Heart left ventricle (tissue), 16 donors: ENCODE results near the gene BLOC1S4. TPM values are rescaled to one million over a fixed set of nuclear protein-coding genes. Genes with fewer than 3 reads are reported as not detected.

ENCODE experiments used
- ATAC-seq, 4 donors: fragments of 200-7000 bp; cut with Tn5 transposase; one replicate each; pipeline ENCODE4 v1.9.1; 2020 to 2022; ENCODE audit warnings: moderate library complexity in 4 of 4, mild to moderate bottlenecking in 3 of 4, moderate number of reproducible peaks in 1 of 4
- DNase-seq, 5 donors: peaks; one replicate each; pipeline ENCODE4 v3.0.0-alpha.2; 2020
- H3K27ac ChIP-seq, 12 donors: fragments of 200-600 bp; sonication (generic) in 4 of 12; one replicate each; pipeline versions ENCODE4 v1.5.0 to v1.8.0; 2016 to 2022; ENCODE audit warnings: mild to moderate bottlenecking in 2 of 12
- H3K27me3 ChIP-seq, 9 donors: fragments of 200-600 bp; sonication (generic) in 2 of 9; one replicate each; pipeline versions ENCODE4 v1.5.1 to v1.8.0; 2016 to 2022; ENCODE audit warnings: mild to moderate bottlenecking in 3 of 9
- H3K36me3 ChIP-seq, 9 donors: fragments of 200-600 bp; sonication (generic) in 2 of 9; one replicate each; pipeline versions ENCODE4 v1.5.0 to v1.8.0; 2018 to 2022; ENCODE audit warnings: mild to moderate bottlenecking in 2 of 9
- H3K4me1 ChIP-seq, 12 donors: fragments of 200-600 bp; sonication (generic) in 4 of 12; one replicate each; pipeline versions ENCODE4 v1.5.0 to v1.8.0; 2016 to 2022; ENCODE audit warnings: mild to moderate bottlenecking in 3 of 12
- H3K4me3 ChIP-seq, 12 donors: fragments of 200-600 bp; sonication (generic) in 4 of 12; one replicate each; pipeline versions ENCODE4 v1.5.0 to v1.8.0; 2017 to 2022; ENCODE audit warnings: mild to moderate bottlenecking in 9 of 12, moderate library complexity in 4 of 12
- H3K9me3 ChIP-seq, 12 donors: fragments of 200-600 bp; sonication (generic) in 4 of 12; one replicate each; pipeline versions ENCODE4 v1.5.0 to v1.8.0; 2016 to 2022; ENCODE audit warnings: mild to moderate bottlenecking in 1 of 12
- POLR2A ChIP-seq, 2 donors: fragments of 450-650 bp; IDR thresholded peaks; one replicate each; pipeline ENCODE4 v1.6.1; 2017; ENCODE audit warnings: antibody characterized with exemption in 2 of 2, mild to moderate bottlenecking in 2 of 2, moderate library complexity in 2 of 2
- WGBS, 4 donors: extraction: QIAGEN DNeasy Blood & Tissue Kit in 2 of 4; methylation state at CpG; one replicate each; pipeline versions ENCODE4 v1.1.5 to v1.1.7; 2013 to 2018; 5-methylcytosine and 5-hydroxymethylcytosine counted together
- intact Hi-C, 10 donors: fragments of 100-400 bp; cut with DNase I; formaldehyde crosslinking; loops; one replicate each; pipeline versions ENCODE4 v1.11.1 to v1.14.2; 2022
- polyA plus RNA-seq, 2 donors: library from polyadenylated mRNA; stranded (reverse); fragments of 200-250 nt; gene quantifications; one replicate each; pipeline ENCODE4 v1.2.3, GENCODE V29; 2013
- total RNA-seq, 9 donors: library from RNA; depleted of rRNA in 2 of 9; stranded (reverse); fragments of >200 nt in 2 of 9; fragmentation: NEBNext Ultra II Directional in 3 of 9; extraction: Animal tissue kit (Norgen Biotek cat#: 25700) in 3 of 9; gene quantifications; one replicate each; pipeline versions ENCODE4 v1.1.0 to v1.2.4, GENCODE V29; 2016 to 2023
- TF ChIP-seq, protein P1 (sequence below), 12 donors: fragments of 200-600 bp; sonication (generic) in 4 of 12; IDR thresholded peaks; one replicate each; pipeline versions ENCODE4 v1.5.0 to v1.8.0; 2018 to 2022; ENCODE audit warnings: antibody characterized with exemption in 12 of 12, mild to moderate bottlenecking in 5 of 12
- donor health status: ischemic (EF 13 %, LVEDD 7.1; RV severe dilation, severe dysfunction).
- donor health status: healthy with polysubstance abuse.
- donor health status: DM: no; HTN: yes; CAD: no.
- donor health status: DM: no; HTN: no; CAD: no.
- donor health status: ischemic (EF 25% LVEDD 6.9; RV normal size, moderate dysfunction).
- donor health status: ischemic (EF 25% LVEDD 5.7; RV mildly dilated, moderate dysfunction).
- donor health status: healthy.
- donor health status: DM: yes; HTN: yes; CAD: no.
- donor health status: ischemic (EF 35%, LVEDD 5.7; RV mildly dilated, moderate dysfunction).
- donor health status: nonischemic (EF 11% LVEDD 7.7; RV severe dilation, severe dysfunction).
- donor health status: DM: yes; HTN: yes; CAD: no.
- donor health status: PGD.
- donor health status: ischemic (EF 29% LVEDD 5.4; RV normal size, mild dysfunction).
- donor health status: nonischemic (EF 23%, LVEDD 6.1; RV moderate dilation, normal function).

Gene BLOC1S4
- total and polyA plus RNA-seq, 11 donors: 4.4 to 14.1 (median 7.3) TPM

GRCh38 chr4:6718932-6719610 lies 3.1 kb downstream of the BLOC1S4 start:
- WGBS, 4 donors: 78 to 86% (median 82%) methylated on average over 7 of the region's 7 CpGs
- Histone ChIP-seq H3K27me3 (no peaks in the 10 kb centered on the region), H3K4me3 (no peak overlapping the region), H3K4me1 (peaks cover 6 to 38% (median 27%) of the 10 kb centered on the region in 12 donors), H3K36me3 (peaks cover 0 to 3% (median 0%) of the 10 kb centered on the region in 9 donors), H3K9me3 (no peaks in the 10 kb centered on the region), H3K27ac (no peak overlapping the region)
- TF ChIP-seq, protein P1, sequence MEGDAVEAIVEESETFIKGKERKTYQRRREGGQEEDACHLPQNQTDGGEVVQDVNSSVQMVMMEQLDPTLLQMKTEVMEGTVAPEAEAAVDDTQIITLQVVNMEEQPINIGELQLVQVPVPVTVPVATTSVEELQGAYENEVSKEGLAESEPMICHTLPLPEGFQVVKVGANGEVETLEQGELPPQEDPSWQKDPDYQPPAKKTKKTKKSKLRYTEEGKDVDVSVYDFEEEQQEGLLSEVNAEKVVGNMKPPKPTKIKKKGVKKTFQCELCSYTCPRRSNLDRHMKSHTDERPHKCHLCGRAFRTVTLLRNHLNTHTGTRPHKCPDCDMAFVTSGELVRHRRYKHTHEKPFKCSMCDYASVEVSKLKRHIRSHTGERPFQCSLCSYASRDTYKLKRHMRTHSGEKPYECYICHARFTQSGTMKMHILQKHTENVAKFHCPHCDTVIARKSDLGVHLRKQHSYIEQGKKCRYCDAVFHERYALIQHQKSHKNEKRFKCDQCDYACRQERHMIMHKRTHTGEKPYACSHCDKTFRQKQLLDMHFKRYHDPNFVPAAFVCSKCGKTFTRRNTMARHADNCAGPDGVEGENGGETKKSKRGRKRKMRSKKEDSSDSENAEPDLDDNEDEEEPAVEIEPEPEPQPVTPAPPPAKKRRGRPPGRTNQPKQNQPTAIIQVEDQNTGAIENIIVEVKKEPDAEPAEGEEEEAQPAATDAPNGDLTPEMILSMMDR (IDR thresholded peaks at IDR 0.05): no peak
- ATAC-seq: no peak
- DNase-seq: no peak
- intact Hi-C loops: loop anchor here in 6 of 10 donors (2.0 to 10.0 kb wide), 4 partner anchors 63 to 352 kb away; partner anchors contain the start of gene KIAA0232 (in 4 of the 6)

- WGBS, 4 donors: 74 to 82% (median 78%) methylated on average over 8 of the region's 8 CpGs
- DNase-seq: no peak
These were observed 3.7 kb downstream of the BLOC1S4 start for GRCh38 chr4:6719611-6720179.

GRCh38 chr4:6720202-6720699 lies 4.3 kb downstream of the BLOC1S4 start:
- peaks cover 6 to 34% (median 26%) of the 10 kb centered on the region in 12 donors for H3K4me1 ChIP-seq
- WGBS, 4 donors: 5 to 6% (median 5%) methylated on average over 14 of the region's 14 CpGs
- no peak overlapping the region for H3K4me3 ChIP-seq
- H3K36me3 ChIP-seq: peaks cover 0 to 3% (median 0%) of the 10 kb centered on the region in 9 donors
- intact Hi-C loops: loop anchor here in 9 of 10 donors (1.0 to 10.0 kb wide), 12 partner anchors 52 to 352 kb away; partner anchors contain the start of gene KIAA0232 (in 2 of the 9)
- ATAC-seq (peak; percentile 66 to 80 (median 69)), DNase-seq (peak; percentile 85 to 93 (median 86))
- H3K9me3 ChIP-seq: no peaks in the 10 kb centered on the region
- no peak overlapping the region for H3K27ac ChIP-seq
- H3K27me3 ChIP-seq: no peaks in the 10 kb centered on the region
- TF ChIP-seq, protein P1 (IDR thresholded peaks at IDR 0.05): peak; percentile 88 to 98 (median 94)
- TF ChIP-seq POLR2A (IDR thresholded peaks at IDR 0.05): no peak

More at GRCh38 chr4:6719611-6720179, 3.7 kb downstream of the BLOC1S4 start:
- peaks cover 6 to 38% (median 27%) of the 10 kb centered on the region in 12 donors for H3K4me1 ChIP-seq
- H3K27me3 ChIP-seq: no peaks in the 10 kb centered on the region
- intact Hi-C loops: loop anchor here (1.0 to 10.0 kb wide), 14 partner anchors 53 to 353 kb away; partner anchors contain the start of gene KIAA0232 (in 6 of the 10)
- no peak overlapping the region for H3K27ac ChIP-seq
- ATAC-seq: no peak
- peaks cover 0 to 3% (median 0%) of the 10 kb centered on the region in 9 donors for H3K36me3 ChIP-seq
- no peaks in the 10 kb centered on the region for H3K9me3 ChIP-seq
- TF ChIP-seq, protein P1 (IDR thresholded peaks at IDR 0.05): no peak
- no peak for TF ChIP-seq POLR2A (IDR thresholded peaks at IDR 0.05)
- H3K4me3 ChIP-seq: no peak overlapping the region

DNA sequence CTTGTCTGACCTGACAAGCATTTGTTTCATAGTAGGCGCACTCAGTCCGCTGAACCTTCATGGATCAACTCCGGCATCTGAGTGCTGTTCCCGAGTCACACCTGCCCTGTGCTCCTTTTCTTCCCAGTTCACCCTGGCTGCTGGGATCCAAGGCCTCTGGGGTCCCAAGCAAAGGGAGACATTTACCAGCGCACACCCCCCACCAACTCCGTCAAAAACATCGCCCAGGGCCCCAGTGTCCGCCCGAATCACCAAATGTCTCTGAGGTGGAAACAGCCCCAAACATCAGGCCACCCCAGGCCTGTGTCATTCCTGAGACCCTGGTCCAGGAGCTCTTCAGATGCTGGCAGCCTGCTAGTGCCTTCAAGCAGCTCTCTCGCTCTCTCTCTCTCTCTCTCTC lies 5.1 kb downstream of the BLOC1S4 start:
- intact Hi-C loops: loop anchor here in 7 of 10 donors (2.0 to 10.0 kb wide), 10 partner anchors 51 to 351 kb away; partner anchors contain the start of gene KIAA0232 (in 2 of the 7)

More for the DNA sequence above, 5.1 kb downstream of the BLOC1S4 start:
- H3K36me3 ChIP-seq: peaks cover 0 to 3% (median 0%) of the 10 kb centered on the region in 9 donors
- 96 to 97% (median 96%) methylated on average over 10 of the region's 10 CpGs for whole genome bisulfite sequencing, 4 donors
- no peak overlapping the region for H3K27ac ChIP-seq
- no peaks in the 10 kb centered on the region for H3K9me3 ChIP-seq
- no peak for ATAC-seq
- TF ChIP-seq POLR2A (IDR thresholded peaks at IDR 0.05): no peak
- TF ChIP-seq, protein P1 (IDR thresholded peaks at IDR 0.05): no peak
- H3K4me1 ChIP-seq: peaks cover 3 to 29% (median 21%) of the 10 kb centered on the region in 12 donors
- H3K4me3 ChIP-seq: no peak overlapping the region
- no peaks in the 10 kb centered on the region for H3K27me3 ChIP-seq
- DNase-seq: no peak
